Stimulated activated CD8-positive, alpha-beta memory T cell treated with anti-CD3 and anti-CD28 coated beads, Interleukin-12 subunit alpha, Interleukin-12 subunit beta, amount 100 ng/mL, for 24 hours (primary cell): ENCODE measurements around the gene ZNF436.
"Not testable (repeated sequence)": the region's sequence is repeated elsewhere in the genome, so short reads cannot be mapped to it uniquely, and the experiment has no call there.

Source experiments
- DNase-seq: peaks from one replicate; pipeline ENCODE4 v3.0.0-alpha.2; 2020; ENCODE audit errors: extremely low read depth

ZNF436 gene

GRCh38 chr1:23392125-23392855 lies 22.7 kb upstream of the ZNF436 start:
- DNase-seq: no peak

GRCh38 chr1:23389837-23390321 lies 20.2 kb upstream of the ZNF436 start:
- no peak for DNase-seq

GRCh38 chr1:23387494-23387893 lies 17.9 kb upstream of the ZNF436 start:
- no peak for DNase-seq

GRCh38 chr1:23385119-23385621 lies 15.5 kb upstream of the ZNF436 start:
- no peak for DNase-seq

GRCh38 chr1:23384312-23385058 lies 14.8 kb upstream of the ZNF436 start:
- no peak for DNase-seq

- no peak for DNase-seq
Observed at GRCh38 chr1:23383577-23384311, 14.1 kb upstream of the ZNF436 start.

GRCh38 chr1:23381233-23381885 lies 11.7 kb upstream of the ZNF436 start:
- DNase-seq: no peak

- no peak for DNase-seq
Observed at GRCh38 chr1:23380719-23381118, 11.1 kb upstream of the ZNF436 start.

GRCh38 chr1:23380236-23380635 lies 10.6 kb upstream of the ZNF436 start:
- DNase-seq: not testable (repeated sequence)

- DNase-seq: no peak
Observed at GRCh38 chr1:23376890-23377811, 7.5 kb upstream of the ZNF436 start.

- DNase-seq: not testable (repeated sequence)
Observed at GRCh38 chr1:23374079-23374735, 4.6 kb upstream of the ZNF436 start.

GRCh38 chr1:23371987-23372880 lies 2.6 kb upstream of the ZNF436 start:
- no peak for DNase-seq

- DNase-seq: no peak
Observed at GRCh38 chr1:23370709-23371584, 1.3 kb upstream of the ZNF436 start.

- no peak for DNase-seq
Observed at GRCh38 chr1:23370330-23370708, 683 bp upstream of the ZNF436 start.

- DNase-seq: peak; percentile 70
Observed at GRCh38 chr1:23368562-23369334, 888 bp downstream of the ZNF436 start.

- peak; percentile 97 for DNase-seq
Observed at GRCh38 chr1:23367791-23368561, 1.7 kb downstream of the ZNF436 start.

GRCh38 chr1:23367451-23367790 lies 2.2 kb downstream of the ZNF436 start:
- no peak for DNase-seq
